ENCODE data around the gene IGFBP6. TPM values are rescaled to one million over a fixed set of nuclear protein-coding genes. Genes with fewer than 3 reads are reported as not detected.

Gene IGFBP6
- polyA plus RNA-seq, 2 of the 4 experiments (the other 2 are of a cell fraction): 49.1 to 128 TPM

DNA sequence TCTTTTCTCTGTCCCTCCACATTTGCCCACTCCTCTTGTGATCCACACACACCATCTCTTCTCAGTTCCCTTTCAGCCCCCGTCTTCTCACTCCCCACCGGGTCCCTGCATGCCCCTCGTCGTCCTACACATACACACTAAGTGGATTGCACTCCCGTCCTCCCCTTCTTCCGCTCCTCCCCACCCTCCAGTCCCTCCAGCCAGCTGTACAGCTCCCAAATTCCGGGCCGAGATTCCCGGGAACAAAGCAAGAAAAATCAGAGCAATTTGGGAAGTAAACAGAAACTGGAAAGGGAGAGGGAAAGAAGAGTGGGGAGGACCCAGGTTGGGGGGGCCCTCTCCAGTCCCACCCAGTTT is 282 bp upstream of the IGFBP6 start:
- CTCF ChIA-PET: interaction anchor here (0.6 to 38.0 kb wide), 5 partner anchors 21 to 116 kb away, joined by 3 to 1424 read pairs (median 3); partner anchors contain the start of genes SPRYD3 and TNS2
- 6% methylated on average over 9 of the region's 9 CpGs for WGBS (ENCODE audit: missing lambda C conversion rate)
- Histone ChIP-seq H3K9me3 (no peaks in the 10 kb centered on the region), H3K4me3 (peak overlapping the region; percentile 54), H3K27ac (peak overlapping the region; percentile 92 to 95), H3K4me1 (peaks cover 43% of the 10 kb centered on the region), H3K4me2 (peak overlapping the region; percentile 95)
- DNase-seq (ENCODE audit: low read depth in 1 of 2, low spot score in 1 of 2) (no peak), FAIRE-seq (no peak), ATAC-seq (peak in 1 of 2 experiments; percentile 3; a peak in 2 of 6 replicates)
- TF ChIP-seq CEBPB (IDR thresholded peaks at IDR 0.05) (no peak), HOXB13 (CRISPR knock-in tag; IDR thresholded peaks at IDR 0.05; ENCODE audit: low read depth) (no peak), TP53 (CRISPR knock-in tag; IDR thresholded peaks at IDR 0.05) (no peak), CHD2 (IDR thresholded peaks at IDR 0.05; ENCODE audit: low read length, partially characterized antibody) (no peak), EP300 (IDR thresholded peaks at IDR 0.05) (no peak), RCOR1 (IDR thresholded peaks at IDR 0.05; ENCODE audit: low read depth, low read length) (no peak), GATA3 (IDR thresholded peaks at IDR 0.05; ENCODE audit: borderline replicate concordance) (no peak), PHF8 (IDR thresholded peaks at IDR 0.05; ENCODE audit: borderline replicate concordance, low read depth) (no peak), SREBF2 (IDR thresholded peaks at IDR 0.05) (no peak), MAFK (IDR thresholded peaks at IDR 0.05; ENCODE audit: partially characterized antibody) (no peak), POLR2AphosphoS2 (conservative IDR thresholded peaks at IDR 0.05; ENCODE audit: low read length) (no peak), FOSL2 (IDR thresholded peaks at IDR 0.05) (no peak), FOSL2 (CRISPR knock-in tag; IDR thresholded peaks at IDR 0.05) (no peak)
- TF ChIP-seq, protein P1, sequence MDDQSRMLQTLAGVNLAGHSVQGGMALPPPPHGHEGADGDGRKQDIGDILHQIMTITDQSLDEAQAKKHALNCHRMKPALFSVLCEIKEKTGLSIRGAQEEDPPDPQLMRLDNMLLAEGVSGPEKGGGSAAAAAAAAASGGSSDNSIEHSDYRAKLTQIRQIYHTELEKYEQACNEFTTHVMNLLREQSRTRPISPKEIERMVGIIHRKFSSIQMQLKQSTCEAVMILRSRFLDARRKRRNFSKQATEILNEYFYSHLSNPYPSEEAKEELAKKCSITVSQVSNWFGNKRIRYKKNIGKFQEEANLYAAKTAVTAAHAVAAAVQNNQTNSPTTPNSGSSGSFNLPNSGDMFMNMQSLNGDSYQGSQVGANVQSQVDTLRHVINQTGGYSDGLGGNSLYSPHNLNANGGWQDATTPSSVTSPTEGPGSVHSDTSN (IDR thresholded peaks at IDR 0.05): no peak
- POLR2A ChIA-PET: interaction anchor here (3.2 to 3.5 kb wide), 2 partner anchors 17 to 31 kb away, joined by 29 to 46 read pairs; partner anchors contain the start of gene SPRYD3

DNA sequence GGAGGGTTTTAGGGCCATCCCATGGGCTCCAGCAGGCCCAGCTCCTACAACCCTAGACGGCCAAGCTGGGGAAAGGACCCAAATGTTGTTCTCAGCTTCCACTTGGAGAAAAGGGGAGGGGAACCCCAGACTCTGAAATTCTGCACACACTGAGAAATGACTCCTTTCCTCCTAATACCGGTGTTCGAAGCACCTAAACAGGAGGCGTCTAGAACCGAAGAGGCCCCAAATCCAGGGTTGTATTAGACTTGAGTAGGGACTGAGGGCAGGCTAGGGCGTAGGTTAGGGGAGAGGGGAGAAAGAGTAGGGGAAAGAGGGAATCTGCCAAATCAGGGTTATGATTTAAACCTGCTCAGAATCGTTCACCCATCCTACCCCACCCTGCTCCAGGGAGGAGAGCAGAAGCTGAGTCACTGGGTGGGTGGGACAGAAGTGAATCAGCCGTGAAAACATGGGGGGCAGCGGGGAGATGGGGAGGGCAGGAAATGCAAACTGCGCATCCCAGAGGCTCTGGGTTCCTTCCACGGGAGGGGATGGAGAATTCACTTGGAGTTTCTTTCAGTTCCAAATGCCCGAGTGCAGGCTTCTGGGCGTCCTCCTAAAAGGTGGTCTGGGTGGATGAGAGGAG is 1.0 kb downstream of the IGFBP6 start:
- Histone ChIP-seq H3K9me3 (no peaks in the 10 kb centered on the region), H3K4me3 (peak overlapping the region; percentile 54), H3K4me1 (peaks cover 51% of the 10 kb centered on the region), H3K27ac (peak overlapping the region; percentile 92 to 95), H3K4me2 (peak overlapping the region; percentile 95)
- ATAC-seq (peak; percentile 46 to 61), FAIRE-seq (no peak), DNase-seq (ENCODE audit: low read depth in 1 of 2, low spot score in 1 of 2) (peak; percentile 69 to 74)
- TF ChIP-seq, protein P1 (IDR thresholded peaks at IDR 0.05): 0 out of 2 replicates have a peak, but pooled peaks have one; percentile 38
- TF ChIP-seq ZFP36 (IDR thresholded peaks at IDR 0.05; ENCODE audit: borderline replicate concordance, partially characterized antibody) (no peak), MAFK (IDR thresholded peaks at IDR 0.05; ENCODE audit: partially characterized antibody) (peak; percentile 38), RAD21 (conservative IDR thresholded peaks at IDR 0.05 in 1 of 2, IDR thresholded peaks at IDR 0.05 in 1 of 2) (0 out of 5 replicates have a peak, but pooled peaks of 1 of the 2 experiments have one; percentile 1), RNF2 (IDR thresholded peaks at IDR 0.05; ENCODE audit: borderline replicate concordance, low read depth) (no peak), FOSL2 (IDR thresholded peaks at IDR 0.05) (peak; percentile 67), FOSL2 (CRISPR knock-in tag; IDR thresholded peaks at IDR 0.05) (peak; percentile 43; the same call in 1 of the 2 replicates), POLR2A (IDR thresholded peaks at IDR 0.05; ENCODE audit: low read length) (peak; percentile 42)
- TF ChIP-seq, protein P2, sequence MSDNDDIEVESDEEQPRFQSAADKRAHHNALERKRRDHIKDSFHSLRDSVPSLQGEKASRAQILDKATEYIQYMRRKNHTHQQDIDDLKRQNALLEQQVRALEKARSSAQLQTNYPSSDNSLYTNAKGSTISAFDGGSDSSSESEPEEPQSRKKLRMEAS (IDR thresholded peaks at IDR 0.05): peak; percentile 23
- POLR2A ChIA-PET: interaction anchor here (0.7 to 3.5 kb wide), 6 partner anchors 19 to 82 kb away, joined by 3 to 46 read pairs (median 10); partner anchors contain the start of genes CSAD, SPRYD3 and ZNF740
- WGBS (ENCODE audit: missing lambda C conversion rate): 2% methylated on average over 13 of the region's 13 CpGs
- CTCF ChIA-PET: interaction anchor here (0.5 to 38.0 kb wide), 23 partner anchors 8 to 204 kb away, joined by 3 to 1424 read pairs (median 3); partner anchors contain the start of genes CSAD, SPRYD3, TNS2 and ZNF740

Data from A549 (cell line).